HFF-Myc (cell line): ENCODE data around the gene ITPKC.
"Not testable (repeated sequence)": the region's sequence is repeated elsewhere in the genome, so short reads cannot be mapped to it uniquely, and the experiment has no call there.

ENCODE experiments used
- DNase-seq: peaks from one replicate; pipeline ENCODE4 v3.0.0-alpha.2; 2011; ENCODE audit warnings: low read depth; ENCODE audit errors: extremely low read depth
- H3K4me3 ChIP-seq: replicated peaks from 2 replicates; pipeline ENCODE4 v1.5.1; 2011; ENCODE audit warnings: low read depth, mild to moderate bottlenecking, control low read depth, low read length
- TF ChIP-seq, protein P1 (sequence below): IDR thresholded peaks from 2 replicates; pipeline ENCODE4 v1.5.1; 2012; ENCODE audit warnings: mild to moderate bottlenecking, low read depth, low read length, control low read depth; ENCODE audit errors: missing control alignments

The ITPKC gene

DNA sequence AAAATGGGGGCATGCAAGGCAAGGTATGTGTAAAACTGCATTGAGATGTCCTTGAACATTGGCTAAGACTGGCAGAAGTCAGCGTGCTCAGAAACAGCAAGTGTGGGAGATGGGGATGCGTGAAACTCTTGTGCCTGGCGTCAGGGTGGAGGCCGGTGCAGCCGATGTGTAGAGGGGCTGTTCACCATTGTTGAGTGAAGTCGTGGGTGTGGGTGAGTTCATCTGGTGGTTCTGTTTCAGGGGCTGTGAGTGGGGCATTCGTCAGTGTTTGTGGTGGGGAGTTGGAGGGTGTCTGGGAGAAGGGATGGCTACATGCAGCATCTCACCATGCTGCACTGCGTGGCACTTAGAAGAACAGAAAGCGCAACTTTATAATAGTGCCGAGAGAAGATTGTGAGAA is 47.1 kb downstream of the ITPKC start:
- TF ChIP-seq, protein P1, sequence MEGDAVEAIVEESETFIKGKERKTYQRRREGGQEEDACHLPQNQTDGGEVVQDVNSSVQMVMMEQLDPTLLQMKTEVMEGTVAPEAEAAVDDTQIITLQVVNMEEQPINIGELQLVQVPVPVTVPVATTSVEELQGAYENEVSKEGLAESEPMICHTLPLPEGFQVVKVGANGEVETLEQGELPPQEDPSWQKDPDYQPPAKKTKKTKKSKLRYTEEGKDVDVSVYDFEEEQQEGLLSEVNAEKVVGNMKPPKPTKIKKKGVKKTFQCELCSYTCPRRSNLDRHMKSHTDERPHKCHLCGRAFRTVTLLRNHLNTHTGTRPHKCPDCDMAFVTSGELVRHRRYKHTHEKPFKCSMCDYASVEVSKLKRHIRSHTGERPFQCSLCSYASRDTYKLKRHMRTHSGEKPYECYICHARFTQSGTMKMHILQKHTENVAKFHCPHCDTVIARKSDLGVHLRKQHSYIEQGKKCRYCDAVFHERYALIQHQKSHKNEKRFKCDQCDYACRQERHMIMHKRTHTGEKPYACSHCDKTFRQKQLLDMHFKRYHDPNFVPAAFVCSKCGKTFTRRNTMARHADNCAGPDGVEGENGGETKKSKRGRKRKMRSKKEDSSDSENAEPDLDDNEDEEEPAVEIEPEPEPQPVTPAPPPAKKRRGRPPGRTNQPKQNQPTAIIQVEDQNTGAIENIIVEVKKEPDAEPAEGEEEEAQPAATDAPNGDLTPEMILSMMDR: no peak
- H3K4me3 ChIP-seq: no peak overlapping the region
- DNase-seq: no peak

DNA sequence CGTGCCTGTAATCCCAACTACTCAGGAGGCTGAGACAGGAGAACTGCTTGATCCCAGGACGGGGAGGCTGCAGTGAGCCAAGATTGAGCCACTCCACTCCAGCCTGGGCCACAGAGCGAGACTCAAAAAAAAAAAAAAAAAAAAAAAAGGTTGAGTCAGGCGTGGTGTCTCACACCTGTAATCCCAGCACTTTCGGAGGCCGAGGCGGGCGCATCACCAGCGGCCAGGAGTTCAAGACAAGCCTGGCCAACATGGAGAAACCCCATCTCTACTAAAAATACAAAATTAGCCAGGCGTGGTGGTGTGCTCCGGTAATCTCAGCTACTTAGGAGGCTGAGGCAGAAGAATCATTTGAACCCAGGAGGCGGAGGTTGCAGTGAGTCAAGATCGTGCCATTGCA is 49.5 kb downstream of the ITPKC start:
- not testable (repeated sequence) for DNase-seq, H3K4me3 ChIP-seq

DNA sequence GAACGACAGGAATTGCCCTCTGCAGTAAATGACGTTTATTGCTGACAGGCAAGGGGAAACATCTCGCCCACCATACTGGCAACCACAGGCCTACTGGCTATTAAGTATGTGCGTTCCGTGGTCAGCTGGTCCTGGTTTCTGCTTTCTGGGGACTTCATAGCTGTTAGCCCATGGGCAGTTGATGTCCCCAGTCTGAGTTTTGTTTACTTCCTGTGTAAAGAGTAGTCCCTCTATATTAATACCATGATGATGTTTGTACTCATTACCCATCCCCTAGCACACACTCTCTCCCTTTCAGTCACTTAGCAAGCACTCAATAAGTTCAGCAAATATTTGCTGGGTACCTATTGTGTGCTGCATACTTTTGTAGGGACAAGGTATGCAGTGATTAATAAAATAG is 52.0 kb downstream of the ITPKC start:
- H3K4me3 ChIP-seq: no peak overlapping the region
- TF ChIP-seq, protein P1: no peak

DNA sequence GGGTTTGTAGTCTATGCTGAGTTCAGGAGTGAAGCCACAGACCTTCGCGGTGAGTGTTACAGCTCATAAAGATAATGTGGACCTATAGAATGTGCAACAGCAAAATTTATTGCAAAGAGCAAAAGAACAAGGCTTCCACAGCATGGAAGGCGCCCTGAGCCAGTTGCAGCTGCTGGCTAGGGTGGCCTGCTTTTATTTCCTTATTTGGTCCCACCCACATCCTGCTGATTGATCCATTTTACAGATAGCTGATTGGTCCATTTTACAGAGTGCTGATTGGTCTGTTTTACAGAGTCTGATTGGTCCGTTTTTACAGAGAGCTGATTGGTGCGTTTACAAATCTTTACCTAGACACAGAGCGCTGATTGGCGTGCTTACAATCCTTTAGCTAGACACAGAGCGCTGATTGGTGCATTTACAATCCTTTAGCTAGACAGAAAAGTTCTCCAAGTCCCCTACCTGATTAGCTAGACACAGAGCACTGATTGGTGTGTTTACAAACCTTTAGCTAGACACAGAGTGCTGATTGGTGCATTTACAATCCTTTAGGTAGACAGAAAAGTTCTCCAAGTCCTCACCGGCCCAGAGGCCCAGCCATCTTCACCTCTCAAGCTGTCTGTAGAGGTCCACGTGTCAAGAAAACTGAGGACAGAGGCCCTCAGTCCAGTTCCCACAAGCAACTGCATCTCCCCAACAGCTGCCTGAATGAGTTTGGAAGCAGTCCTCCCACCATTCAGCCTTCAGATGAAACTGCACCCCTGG is 54.4 kb downstream of the ITPKC start:
- DNase-seq, H3K4me3 ChIP-seq: not testable (repeated sequence)

More for the DNA sequence above, 52.0 kb downstream of the ITPKC start:
- no peak for DNase-seq

DNA sequence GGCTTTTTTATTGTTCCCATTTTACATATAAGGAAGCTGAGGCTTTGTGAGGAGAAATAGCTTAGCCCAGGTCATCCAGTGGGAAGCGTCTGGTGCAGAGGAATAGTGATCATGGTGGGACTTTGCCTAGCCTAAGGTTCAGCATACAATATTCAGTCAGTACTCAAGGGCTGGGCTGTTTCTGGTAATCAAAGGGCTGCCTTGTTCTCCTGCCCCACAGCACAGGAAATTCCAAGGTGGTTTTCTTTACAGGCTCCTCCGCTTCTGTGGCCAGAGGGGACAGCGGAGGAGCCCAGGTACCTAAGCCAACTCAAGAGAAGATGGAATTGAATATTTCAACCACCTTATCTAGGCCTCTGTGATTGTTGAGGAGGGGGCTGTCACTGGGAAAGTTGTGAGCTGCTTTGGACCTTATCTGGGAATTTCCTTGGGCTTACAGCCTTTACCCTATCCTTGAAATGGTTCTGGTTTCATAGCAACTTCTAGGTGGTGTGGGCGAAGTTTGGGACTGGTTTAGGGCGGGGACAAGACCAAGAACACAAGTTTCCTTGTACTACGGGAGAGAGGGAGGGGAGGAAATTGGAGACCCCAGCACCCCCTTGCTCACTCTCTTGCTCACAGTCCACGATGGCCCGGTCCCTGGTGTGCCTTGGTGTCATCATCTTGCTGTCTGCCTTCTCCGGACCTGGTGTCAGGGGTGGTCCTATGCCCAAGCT is 58.2 kb downstream of the ITPKC start, which contains the start of gene MIA:
Gene MIA, plus strand, starts transcription at position 606 of the 716 bp plus-strand sequence. Its CDS starts 22 bp downstream, at position 628.
- DNase-seq: no peak
- no peak within 1 kb of the TSS for H3K4me3 ChIP-seq
- TF ChIP-seq, protein P1: no peak

DNA sequence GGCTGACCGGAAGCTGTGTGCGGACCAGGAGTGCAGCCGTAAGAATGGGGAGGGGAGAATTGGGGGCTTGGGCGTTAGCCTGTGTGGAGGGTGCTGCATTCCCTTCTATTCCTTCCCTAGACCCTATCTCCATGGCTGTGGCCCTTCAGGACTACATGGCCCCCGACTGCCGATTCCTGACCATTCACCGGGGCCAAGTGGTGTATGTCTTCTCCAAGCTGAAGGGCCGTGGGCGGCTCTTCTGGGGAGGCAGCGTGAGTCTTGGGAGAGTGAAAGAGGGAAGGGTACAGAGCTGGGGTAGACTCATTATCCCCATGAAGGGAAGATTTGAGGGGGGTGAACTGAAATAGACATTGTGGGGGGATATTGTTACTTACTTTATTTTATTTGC is 58.7 kb downstream of the ITPKC start:
- H3K4me3 ChIP-seq: no peak overlapping the region
- TF ChIP-seq, protein P1: no peak
- no peak for DNase-seq

DNA sequence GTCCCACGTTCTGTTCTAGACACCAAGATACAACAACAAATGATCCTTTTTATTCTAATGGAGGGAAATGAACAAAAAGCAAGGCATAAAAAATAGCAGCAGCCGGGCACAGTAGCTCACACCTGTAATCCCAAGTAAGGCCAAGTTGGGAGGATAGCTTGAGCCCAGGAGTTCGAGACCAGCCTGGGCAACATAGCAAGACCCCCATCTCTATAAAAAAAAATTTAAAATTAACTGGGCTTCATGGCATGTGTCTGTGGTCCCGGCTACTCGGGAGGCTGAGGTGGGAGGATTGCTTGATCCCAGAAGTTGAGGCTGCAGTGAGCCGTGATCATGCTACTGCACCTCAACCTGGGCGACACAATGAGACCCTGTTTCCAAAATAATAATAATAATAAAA is 59.5 kb downstream of the ITPKC start:
- TF ChIP-seq, protein P1: no peak
- no peak for DNase-seq

More for the DNA sequence above, 59.5 kb downstream of the ITPKC start:
- H3K4me3 ChIP-seq: no peak overlapping the region
